Smooth muscle cell (in vitro differentiated cells): ENCODE data around the gene CIBAR2. TPM values are rescaled to one million over a fixed set of nuclear protein-coding genes. Genes with fewer than 3 reads are reported as not detected.

Experiments
- DNase-seq: peaks from one replicate; lab custom pipeline; 2025; ENCODE audit not compliant: unreplicated experiment; lab: John Stamatoyannopoulos, UW
- H2AFZ ChIP-seq: fragments of 200-600 bp; sonication (generic); 2 replicates; pipeline ENCODE4 v1.6.0; 2016; ENCODE audit warnings: antibody characterized with exemption, low read depth, mild to moderate bottlenecking
- H3F3A ChIP-seq: fragments of 200-600 bp; sonication (generic); 2 replicates; pipeline ENCODE4 v1.6.0; 2017; ENCODE audit warnings: antibody characterized with exemption, low read depth
- H3K27ac ChIP-seq: fragments of 200-600 bp; sonication (generic); 2 replicates; pipeline ENCODE4 v1.5.1; 2016; ENCODE audit warnings: low read depth, mild to moderate bottlenecking
- H3K27me3 ChIP-seq: fragments of 200-600 bp; sonication (generic); 2 replicates; pipeline ENCODE4 v1.6.1; 2016; ENCODE audit warnings: low read depth, mild to moderate bottlenecking
- H3K36me3 ChIP-seq: fragments of 200-600 bp; sonication (generic); 2 replicates; pipeline ENCODE4 v1.5.1; 2016; ENCODE audit warnings: low read depth
- H3K4me1 ChIP-seq: fragments of 200-600 bp; sonication (generic); 2 replicates; pipeline ENCODE4 v1.5.1; 2016; ENCODE audit warnings: low read depth
- H3K4me2 ChIP-seq: fragments of 200-600 bp; sonication (generic); 2 replicates; pipeline ENCODE4 v1.6.0; 2016; ENCODE audit warnings: mild to moderate bottlenecking
- H3K4me3 ChIP-seq: fragments of 200-600 bp; sonication (generic); 2 replicates; pipeline ENCODE4 v1.5.1; 2016; ENCODE audit warnings: mild to moderate bottlenecking
- H3K79me2 ChIP-seq: fragments of 200-600 bp; sonication (generic); 2 replicates; pipeline ENCODE4 v1.6.0; 2016; ENCODE audit warnings: low read depth, mild to moderate bottlenecking
- H3K9ac ChIP-seq: fragments of 200-600 bp; sonication (generic); 2 replicates; pipeline ENCODE4 v1.6.0; 2016; ENCODE audit warnings: low read depth
- H3K9me3 ChIP-seq: fragments of 200-600 bp; sonication (generic); replicated peaks from 2 replicates; pipeline ENCODE4 v1.5.1; 2016; ENCODE audit warnings: low read depth
- H4K20me1 ChIP-seq: fragments of 200-600 bp; sonication (generic); 2 replicates; pipeline ENCODE4 v1.6.0; 2016; ENCODE audit warnings: low read depth
- CTCF ChIP-seq: fragments of 200-600 bp; sonication (generic); IDR thresholded peaks from 2 replicates; pipeline ENCODE4 v1.5.1; 2017; ENCODE audit warnings: borderline replicate concordance, mild to moderate bottlenecking, antibody characterized with exemption; ENCODE audit not compliant: insufficient read depth, poor library complexity, severe bottlenecking
- WGBS: methylation state at CpG from one replicate; pipeline ENCODE4 v1.1.7; 2016; ENCODE audit warnings: low lambda C conversion rate; 5-methylcytosine and 5-hydroxymethylcytosine counted together
- polyA plus RNA-seq: library from polyadenylated mRNA; unstranded; fragments of >200 nt; fragmentation: Nextera tagmentation; extraction: Ambion mirVana; gene quantifications from 2 replicates; pipeline ENCODE4 v1.2.1, GENCODE V29; 2016
- total RNA-seq: library from RNA; depleted of rRNA; stranded (reverse); fragments of >200 nt; gene quantifications from 2 replicates; pipeline ENCODE4 v1.2.3, GENCODE V29; 2014

Gene CIBAR2
- total and polyA plus RNA-seq, 2 experiments from 2014 or later: not detected

- H3K36me3 ChIP-seq: no peaks in the 10 kb centered on the region
- no peak overlapping the region for H3K4me3 ChIP-seq
- H3K9me3 ChIP-seq: no peaks in the 10 kb centered on the region
- no peaks in the 10 kb centered on the region for H3F3A ChIP-seq
- H3K27ac ChIP-seq: no peak overlapping the region
- H3K79me2 ChIP-seq: no peaks in the 10 kb centered on the region
- WGBS: 92% methylated on average over 23 of the region's 23 CpGs
- no peaks in the 10 kb centered on the region for H3K4me1 ChIP-seq
- no peak overlapping the region for H2AFZ ChIP-seq
- no peak for TF ChIP-seq CTCF
- no peak overlapping the region for H3K4me2 ChIP-seq
- no peak for DNase-seq
- no peak overlapping the region for H3K9ac ChIP-seq
- H3K27me3 ChIP-seq: no peaks in the 10 kb centered on the region
- no peaks in the 10 kb centered on the region for H4K20me1 ChIP-seq
Measured at GRCh38 chr16:85103114-85104079, 8.9 kb downstream of the CIBAR2 start.

DNA sequence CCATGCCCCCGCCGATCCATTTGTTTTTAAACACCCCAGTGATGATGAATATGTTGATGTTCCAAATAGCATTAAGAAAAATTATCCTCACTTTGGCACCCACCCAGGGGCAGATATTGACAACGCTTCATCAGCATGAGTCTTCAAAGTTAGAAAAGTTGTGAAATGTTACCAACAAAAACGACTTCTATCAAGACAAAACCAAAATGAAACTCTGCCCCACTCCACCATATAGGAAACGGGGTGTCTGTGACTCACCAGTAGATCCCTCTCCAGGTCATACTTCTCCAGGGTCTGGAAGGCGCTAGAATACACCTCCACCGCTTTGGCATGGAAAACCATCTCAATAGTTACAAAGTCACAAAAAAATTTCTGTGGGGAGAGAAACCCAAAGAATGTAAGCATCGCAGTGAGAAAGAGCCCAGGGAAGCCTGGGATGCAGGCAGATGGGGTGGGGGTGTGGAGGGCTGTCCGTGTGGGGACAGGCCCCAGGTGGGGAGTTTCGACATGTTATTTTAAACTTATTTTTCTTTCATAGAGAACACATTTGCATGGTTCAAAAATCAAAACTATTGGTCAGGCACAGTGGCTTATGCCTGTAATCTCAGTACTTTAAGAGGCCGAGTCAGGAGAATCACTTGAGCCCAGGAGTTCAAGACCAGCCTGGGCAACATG lies 10.2 kb downstream of the CIBAR2 start:
- H3K4me1 ChIP-seq: no peaks in the 10 kb centered on the region
- H4K20me1 ChIP-seq: no peaks in the 10 kb centered on the region
- TF ChIP-seq CTCF: no peak
- H3K27ac ChIP-seq: no peak overlapping the region
- H2AFZ ChIP-seq: no peak overlapping the region
- no peaks in the 10 kb centered on the region for H3K36me3 ChIP-seq
- WGBS: 91% methylated on average over 11 of the region's 11 CpGs
- H3K9me3 ChIP-seq: no peaks in the 10 kb centered on the region
- no peak overlapping the region for H3K4me2 ChIP-seq
- no peak overlapping the region for H3K9ac ChIP-seq
- no peaks in the 10 kb centered on the region for H3F3A ChIP-seq
- H3K4me3 ChIP-seq: no peak overlapping the region
- H3K27me3 ChIP-seq: no peaks in the 10 kb centered on the region
- DNase-seq: no peak
- H3K79me2 ChIP-seq: no peaks in the 10 kb centered on the region

- Histone ChIP-seq H3K4me3 (no peak overlapping the region), H3K9ac (no peak overlapping the region), H3K4me2 (no peak overlapping the region), H3K27ac (no peak overlapping the region), H2AFZ (no peak overlapping the region), H3F3A (no peaks in the 10 kb centered on the region), H3K4me1 (no peaks in the 10 kb centered on the region), H3K9me3 (no peaks in the 10 kb centered on the region), H4K20me1 (no peaks in the 10 kb centered on the region), H3K79me2 (no peaks in the 10 kb centered on the region), H3K27me3 (no peaks in the 10 kb centered on the region), H3K36me3 (no peaks in the 10 kb centered on the region)
- no peak for TF ChIP-seq CTCF
- 90% methylated on average over 10 of the region's 10 CpGs for WGBS
- DNase-seq: no peak
Measured at GRCh38 chr16:85100265-85100664, 12.0 kb downstream of the CIBAR2 start.
